Activated T-cell treated with anti-CD3 and anti-CD28 coated beads, Interleukin-2, amount 50 U/mL, for 24 hours (primary cell): ENCODE results near the gene HAUS2.
A peak's percentile ranks its signal among the peaks of the same experiment; 100 is the strongest.

Source experiments
- DNase-seq: peaks from one replicate; pipeline ENCODE4 v3.0.0-alpha.2; 2020
- H3K27ac Mint-ChIP-seq: 2 replicates; pipeline ENCODE4 v1.8.0; 2020; ENCODE audit warnings: mild to moderate bottlenecking, mixed read lengths
- H3K27me3 Mint-ChIP-seq: 2 replicates; pipeline ENCODE4 v1.8.0; 2020; ENCODE audit warnings: mixed read lengths
- H3K36me3 Mint-ChIP-seq: 2 replicates; pipeline ENCODE4 v1.8.0; 2020; ENCODE audit warnings: low read depth, mixed read lengths
- H3K4me1 Mint-ChIP-seq: 2 replicates; pipeline ENCODE4 v1.8.0; 2020; ENCODE audit warnings: low read depth, mixed read lengths
- H3K4me3 Mint-ChIP-seq: 2 replicates; pipeline ENCODE4 v1.8.0; 2020; ENCODE audit warnings: mild to moderate bottlenecking, moderate library complexity, mixed read lengths
- H3K9me3 Mint-ChIP-seq: 2 replicates; pipeline ENCODE4 v1.8.0; 2020; ENCODE audit warnings: mixed read lengths

Gene HAUS2

GRCh38 chr15:42548249-42549031, at the start of gene HAUS2, which contains the start of gene LRRC57:
Gene HAUS2, plus strand, starts transcription at chr15:42548838. Its CDS starts 35 bp downstream, at chr15:42548873.
Gene LRRC57, minus strand, starts transcription at chr15:42548793. Its CDS starts 359 bp downstream, at chr15:42548434.
- Mint-ChIP-seq H3K27ac (peak within 1 kb of the TSS; percentile 96), H3K9me3 (no peaks in the 10 kb centered on the region), H3K4me3 (peak within 1 kb of the TSS; percentile 96), H3K36me3 (peaks cover 70% of the 10 kb centered on the region), H3K4me1 (peaks cover 56% of the 10 kb centered on the region), H3K27me3 (no peaks in the 10 kb centered on the region)
- peak; percentile 94 for DNase-seq

DNA sequence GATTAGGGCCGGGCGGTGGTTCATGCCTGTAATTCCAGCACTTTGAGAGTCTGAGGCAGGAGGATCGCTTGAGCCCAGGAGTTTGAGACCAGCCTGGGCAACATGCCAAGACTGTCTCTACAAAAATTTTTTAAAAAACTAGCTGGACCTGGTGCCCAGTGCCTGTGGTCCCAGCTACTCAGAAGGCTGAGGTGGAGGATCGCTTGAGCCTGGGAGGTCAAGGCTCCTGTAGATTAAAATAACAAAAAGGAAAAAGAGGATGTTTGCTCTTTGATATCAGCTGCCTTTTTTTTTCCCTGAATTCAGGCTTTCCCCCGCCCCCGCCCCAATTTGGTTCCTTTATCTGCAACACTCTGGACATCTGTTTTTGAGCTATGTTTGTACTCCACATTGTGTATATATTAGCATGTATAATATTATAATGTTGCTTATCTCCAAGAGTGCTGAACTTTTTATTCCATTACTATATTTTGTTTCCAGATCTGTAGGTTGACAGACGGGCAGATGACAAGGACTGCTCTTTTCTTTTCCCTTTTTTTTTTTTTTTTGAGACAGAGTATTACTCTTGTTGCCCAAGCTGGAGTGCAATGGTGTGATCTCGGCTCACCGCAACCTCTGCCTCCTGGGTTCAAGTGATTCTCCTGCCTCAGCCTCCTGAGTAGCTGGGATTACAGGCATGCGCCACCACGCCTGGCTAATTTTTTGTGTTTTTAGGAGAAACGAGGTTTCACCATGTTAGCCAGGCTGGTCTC, 48.6 kb upstream of the HAUS2 start:
- Mint-ChIP-seq H3K27me3 (no peaks in the 10 kb centered on the region), H3K36me3 (peaks cover 32% of the 10 kb centered on the region), H3K9me3 (no peaks in the 10 kb centered on the region), H3K4me1 (peaks cover 59% of the 10 kb centered on the region), H3K27ac (peak overlapping the region; percentile 30), H3K4me3 (no peak overlapping the region)
- DNase-seq, result no peak

DNA sequence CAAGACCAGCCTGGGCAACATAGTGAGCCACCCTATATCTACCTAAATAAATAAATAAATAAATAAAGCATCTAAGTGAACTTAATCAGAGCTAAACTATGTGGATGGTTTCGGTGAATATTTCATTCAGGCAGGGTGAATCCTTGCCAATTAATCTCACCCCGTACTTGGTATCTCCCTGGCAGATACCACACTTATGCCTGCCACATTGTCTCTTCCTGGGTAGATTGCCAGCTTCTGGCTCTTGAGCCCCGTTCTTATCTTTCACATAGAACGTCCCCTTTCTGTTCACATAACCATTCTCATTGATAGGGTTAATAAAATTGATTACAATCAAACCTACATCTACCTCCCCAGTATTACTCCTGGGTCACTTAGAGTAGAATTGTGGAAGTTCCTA, 46.2 kb upstream of the HAUS2 start:
- no peak for DNase-seq
- H3K27me3 Mint-ChIP-seq, result no peaks in the 10 kb centered on the region
- no peaks in the 10 kb centered on the region for H3K9me3 Mint-ChIP-seq
- peaks cover 39% of the 10 kb centered on the region for H3K4me1 Mint-ChIP-seq
- peaks cover 35% of the 10 kb centered on the region for H3K36me3 Mint-ChIP-seq
- no peak overlapping the region for H3K4me3 Mint-ChIP-seq
- no peak overlapping the region for H3K27ac Mint-ChIP-seq

DNA sequence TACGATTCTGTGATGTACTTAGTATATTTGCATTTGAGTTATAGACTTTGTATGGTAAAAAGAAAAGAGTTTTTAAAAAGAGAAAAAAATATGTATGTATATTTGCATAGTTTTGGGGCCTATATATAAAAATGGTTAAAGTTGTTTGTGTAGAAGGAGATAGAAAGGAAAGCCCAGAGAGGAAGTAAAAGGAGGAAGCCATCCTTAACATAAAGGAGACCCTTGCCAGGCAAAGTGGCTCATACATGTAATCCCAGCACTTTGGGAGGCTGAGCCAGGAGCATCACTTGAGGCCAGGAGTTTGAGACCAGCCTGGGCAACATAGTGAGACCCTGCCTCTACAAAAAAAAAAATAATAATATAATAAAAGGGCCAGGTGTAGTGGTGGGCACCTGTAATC, 44.8 kb upstream of the HAUS2 start:
- no peak overlapping the region for H3K27ac Mint-ChIP-seq
- no peaks in the 10 kb centered on the region for H3K27me3 Mint-ChIP-seq
- peaks cover 41% of the 10 kb centered on the region for H3K36me3 Mint-ChIP-seq
- no peak overlapping the region for H3K4me3 Mint-ChIP-seq
- peaks cover 25% of the 10 kb centered on the region for H3K4me1 Mint-ChIP-seq
- no peaks in the 10 kb centered on the region for H3K9me3 Mint-ChIP-seq
- no peak for DNase-seq

GRCh38 chr15:42504631-42505030, 44.0 kb upstream of the HAUS2 start:
- H3K36me3 Mint-ChIP-seq, result peaks cover 37% of the 10 kb centered on the region
- peaks cover 19% of the 10 kb centered on the region for H3K4me1 Mint-ChIP-seq
- H3K9me3 Mint-ChIP-seq, result no peaks in the 10 kb centered on the region
- H3K27me3 Mint-ChIP-seq, result no peaks in the 10 kb centered on the region
- no peak for DNase-seq
- H3K27ac Mint-ChIP-seq, result no peak overlapping the region
- H3K4me3 Mint-ChIP-seq, result no peak overlapping the region

DNA sequence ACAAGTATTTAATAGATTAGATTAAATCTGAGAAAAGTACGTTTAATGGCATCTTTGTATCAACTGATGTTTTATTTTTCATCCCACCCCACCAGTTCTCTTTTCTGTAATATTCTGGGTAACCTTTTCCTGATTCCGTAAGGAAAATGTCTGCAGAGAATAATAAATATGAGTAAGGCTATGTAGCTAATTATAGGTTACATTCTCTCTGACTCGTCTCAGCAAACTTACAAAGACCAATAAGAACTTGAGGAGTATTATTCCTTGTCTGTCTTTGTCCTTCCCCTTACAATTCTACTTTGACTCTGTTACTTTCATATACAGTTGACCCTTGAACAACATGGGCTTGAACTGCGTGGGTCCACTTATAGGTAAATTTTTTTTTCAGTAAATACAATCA, 41.1 kb upstream of the HAUS2 start:
- no peaks in the 10 kb centered on the region for H3K9me3 Mint-ChIP-seq
- peaks cover 38% of the 10 kb centered on the region for H3K36me3 Mint-ChIP-seq
- peaks cover 4% of the 10 kb centered on the region for H3K4me1 Mint-ChIP-seq
- H3K27ac Mint-ChIP-seq, result no peak overlapping the region
- no peaks in the 10 kb centered on the region for H3K27me3 Mint-ChIP-seq
- DNase-seq, result no peak
- no peak overlapping the region for H3K4me3 Mint-ChIP-seq

DNA sequence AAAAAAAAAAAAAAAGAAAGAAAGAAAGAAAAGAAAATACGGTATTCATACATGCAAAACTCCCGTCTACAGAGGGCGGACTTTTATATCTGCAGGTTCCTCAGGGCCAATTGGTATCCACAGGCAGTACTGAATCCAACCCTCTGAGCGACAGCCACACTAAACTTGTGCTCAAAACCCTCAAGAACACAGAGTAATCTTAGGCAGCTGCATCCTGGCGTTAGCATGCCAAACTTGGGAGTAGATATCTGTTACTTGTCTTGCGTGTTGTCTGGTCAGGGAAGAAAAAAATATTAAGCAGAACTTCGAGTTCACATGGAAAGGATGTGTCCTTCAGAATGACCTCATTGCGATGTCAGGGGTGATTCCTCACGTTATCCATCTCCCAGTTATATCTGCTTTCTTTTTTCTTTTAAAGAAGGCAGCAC, 40.4 kb upstream of the HAUS2 start:
- Mint-ChIP-seq H3K36me3 (peaks cover 46% of the 10 kb centered on the region), H3K9me3 (no peaks in the 10 kb centered on the region), H3K27ac (no peak overlapping the region), H3K4me3 (no peak overlapping the region), H3K4me1 (peaks cover 3% of the 10 kb centered on the region), H3K27me3 (no peaks in the 10 kb centered on the region)
- no peak for DNase-seq

DNA sequence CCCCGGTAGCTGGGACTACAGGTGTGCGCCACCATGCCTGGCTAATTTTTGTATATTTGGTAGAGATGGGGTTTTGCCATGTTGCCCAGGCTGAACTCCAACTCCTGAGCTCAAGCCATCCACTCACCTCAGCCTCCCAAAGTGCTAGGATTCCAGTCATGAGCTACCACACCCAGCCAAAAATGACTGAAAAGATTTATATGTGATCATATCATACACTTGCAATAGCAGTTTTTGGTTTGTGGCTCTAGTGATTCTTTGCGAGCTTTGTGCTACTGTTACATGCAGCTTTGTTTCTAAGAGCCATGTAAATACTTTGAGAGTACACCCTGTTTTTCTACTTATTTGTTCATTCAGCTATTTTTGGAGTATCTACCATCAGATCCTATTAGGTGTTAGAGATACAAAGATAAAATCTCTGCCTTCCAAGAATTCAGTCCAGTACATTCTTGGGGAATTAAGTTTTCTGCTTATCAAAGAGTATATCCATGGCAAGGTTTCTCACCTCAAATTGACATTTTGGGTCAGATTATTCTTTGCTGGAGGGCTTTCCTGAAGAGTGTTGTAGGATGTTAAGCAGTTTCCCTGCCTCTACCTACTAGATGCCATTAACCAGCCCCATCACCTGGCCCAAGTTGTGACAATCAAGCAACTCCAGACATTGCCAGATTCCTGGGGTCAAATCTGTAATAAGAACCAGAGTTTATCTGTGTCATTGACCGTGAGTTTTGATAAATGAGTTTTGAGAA, 38.2 kb upstream of the HAUS2 start:
- no peak for DNase-seq
- Mint-ChIP-seq H3K9me3 (no peaks in the 10 kb centered on the region), H3K4me1 (no peaks in the 10 kb centered on the region), H3K27me3 (no peaks in the 10 kb centered on the region), H3K36me3 (peaks cover 62% of the 10 kb centered on the region), H3K4me3 (no peak overlapping the region), H3K27ac (no peak overlapping the region)

GRCh38 chr15:42511007-42511391, 37.6 kb upstream of the HAUS2 start:
- Mint-ChIP-seq H3K27me3 (no peaks in the 10 kb centered on the region), H3K9me3 (no peaks in the 10 kb centered on the region), H3K27ac (no peak overlapping the region), H3K36me3 (peaks cover 67% of the 10 kb centered on the region), H3K4me3 (no peak overlapping the region), H3K4me1 (no peaks in the 10 kb centered on the region)
- no peak for DNase-seq

GRCh38 chr15:42523331-42523730, 25.3 kb upstream of the HAUS2 start:
- Mint-ChIP-seq H3K4me3 (no peak overlapping the region), H3K27me3 (no peaks in the 10 kb centered on the region), H3K4me1 (no peaks in the 10 kb centered on the region), H3K27ac (no peak overlapping the region), H3K36me3 (peaks cover 53% of the 10 kb centered on the region), H3K9me3 (no peaks in the 10 kb centered on the region)
- DNase-seq, result no peak

DNA sequence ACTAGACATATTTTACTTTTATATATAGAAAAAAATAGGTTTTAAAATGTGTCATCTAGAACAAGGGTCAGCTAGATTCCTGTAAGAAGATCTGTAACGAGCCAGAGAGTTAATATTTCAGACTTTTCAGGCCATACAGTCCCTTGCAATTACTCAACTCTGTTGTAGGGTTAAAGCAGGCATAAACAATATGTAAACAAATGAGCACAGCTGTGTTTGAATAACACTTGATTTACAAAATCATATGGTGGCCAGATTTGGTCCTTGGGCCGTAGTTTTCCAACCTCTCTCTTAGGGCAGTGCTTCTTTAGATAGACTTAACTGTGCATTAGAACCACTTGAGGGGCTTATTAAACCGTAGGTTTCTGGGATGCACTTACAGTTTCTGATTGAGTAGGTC, 19.7 kb upstream of the HAUS2 start:
- Mint-ChIP-seq H3K36me3 (peaks cover 67% of the 10 kb centered on the region), H3K9me3 (no peaks in the 10 kb centered on the region), H3K4me1 (no peaks in the 10 kb centered on the region), H3K27me3 (no peaks in the 10 kb centered on the region), H3K4me3 (no peak overlapping the region), H3K27ac (no peak overlapping the region)
- no peak for DNase-seq

DNA sequence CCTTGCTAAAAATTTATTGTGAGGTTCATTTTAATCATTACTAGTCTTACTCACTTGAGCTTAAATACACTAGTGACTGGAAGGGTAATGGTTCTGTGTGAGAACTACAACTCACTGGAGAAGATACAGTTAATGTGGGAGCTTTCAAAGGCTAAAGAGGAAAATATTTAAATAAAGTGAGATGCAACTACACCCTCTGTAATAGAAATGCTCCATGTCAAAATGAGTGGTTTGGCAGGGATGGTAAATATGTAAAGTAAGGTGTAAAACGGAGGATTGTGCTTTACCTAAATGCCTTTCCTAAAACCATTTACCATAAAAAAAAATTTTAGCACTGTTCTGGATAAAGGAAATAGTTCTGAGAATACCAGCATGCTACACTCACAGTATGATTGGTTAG, 15.4 kb upstream of the HAUS2 start:
- peaks cover 84% of the 10 kb centered on the region for H3K36me3 Mint-ChIP-seq
- H3K27me3 Mint-ChIP-seq, result no peaks in the 10 kb centered on the region
- H3K9me3 Mint-ChIP-seq, result no peaks in the 10 kb centered on the region
- H3K4me3 Mint-ChIP-seq, result no peak overlapping the region
- no peak overlapping the region for H3K27ac Mint-ChIP-seq
- DNase-seq, result no peak
- no peaks in the 10 kb centered on the region for H3K4me1 Mint-ChIP-seq

GRCh38 chr15:42544853-42545629, 3.6 kb upstream of the HAUS2 start:
- Mint-ChIP-seq H3K9me3 (no peaks in the 10 kb centered on the region), H3K27ac (no peak overlapping the region), H3K4me3 (no peak overlapping the region), H3K27me3 (no peaks in the 10 kb centered on the region), H3K4me1 (peaks cover 37% of the 10 kb centered on the region), H3K36me3 (peaks cover 77% of the 10 kb centered on the region)
- DNase-seq, result no peak

GRCh38 chr15:42547918-42548248, 755 bp upstream of the HAUS2 start:
- no peak for DNase-seq
- peaks cover 55% of the 10 kb centered on the region for H3K4me1 Mint-ChIP-seq
- H3K27me3 Mint-ChIP-seq, result no peaks in the 10 kb centered on the region
- H3K4me3 Mint-ChIP-seq, result peak overlapping the region; percentile 96
- peaks cover 70% of the 10 kb centered on the region for H3K36me3 Mint-ChIP-seq
- H3K9me3 Mint-ChIP-seq, result no peaks in the 10 kb centered on the region
- peak overlapping the region; percentile 96 for H3K27ac Mint-ChIP-seq
